Peyer's patch (tissue), 4 donors: ENCODE data around the gene MAD1L1.

ENCODE experiments used
- CTCF ChIP-seq, 6 experiments: fragments of 450-650 bp in 4 of 6; fragments of 200-600 bp in 2 of 6; sonication (generic) in 1 of 6; IDR thresholded peaks; one replicate each; pipeline ENCODE4 v1.5.1; 2017 to 2019; ENCODE audit warnings: antibody characterized with exemption in 6 of 6, mild to moderate bottlenecking in 3 of 6, moderate library complexity in 1 of 6
- POLR2A ChIP-seq, 2 donors: fragments of 450-650 bp; IDR thresholded peaks; one replicate each; pipeline ENCODE4 v1.5.1; 2017; ENCODE audit warnings: antibody characterized with exemption in 2 of 2, mild to moderate bottlenecking in 2 of 2, moderate library complexity in 2 of 2

- TF ChIP-seq CTCF (IDR thresholded peaks at IDR 0.05): no peak
- TF ChIP-seq POLR2A (IDR thresholded peaks at IDR 0.05): no peak
Measured at GRCh38 chr7:2098496-2098895, 134.2 kb downstream of the MAD1L1 start.
